C4-2B (cell line): ENCODE results near the gene C6orf89.

Source experiments
- CTCF ChIP-seq: fragments of 450-650 bp; conservative IDR thresholded peaks from 2 replicates; pipeline ENCODE4 v1.5.1; 2017; ENCODE audit warnings: mild to moderate bottlenecking
- ZFX ChIP-seq: fragments of 450-650 bp; IDR thresholded peaks from 2 replicates; pipeline ENCODE4 v1.6.1; 2017

GRCh38 chr6:36874443-36875249 lies 11.1 kb upstream of the C6orf89 start, which contains the start of gene PPIL1:
- TF ChIP-seq CTCF = no peak
- peak; percentile 48 for TF ChIP-seq ZFX
